ENCODE data around the gene INSYN1.

DNA sequence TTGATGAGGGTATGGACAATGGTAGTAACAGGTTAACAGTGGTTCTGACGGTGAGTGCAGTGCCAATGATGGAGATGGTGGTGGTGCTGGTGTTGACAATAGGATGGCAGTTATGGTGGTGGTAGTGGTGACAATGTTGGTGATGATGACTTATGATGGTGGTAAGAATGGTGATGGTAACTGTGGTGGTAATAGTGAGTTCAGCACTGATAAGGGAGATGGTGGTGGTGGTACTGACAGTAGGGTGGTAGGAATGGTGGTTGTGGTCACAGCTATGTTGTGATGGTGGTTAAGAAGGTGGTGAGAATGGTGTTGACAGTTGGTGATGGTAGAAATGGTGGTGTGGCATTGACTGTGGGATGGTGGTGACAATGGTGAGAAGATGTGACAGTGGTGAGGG is 13.4 kb upstream of the INSYN1 start:
- TF ChIP-seq, protein P1, sequence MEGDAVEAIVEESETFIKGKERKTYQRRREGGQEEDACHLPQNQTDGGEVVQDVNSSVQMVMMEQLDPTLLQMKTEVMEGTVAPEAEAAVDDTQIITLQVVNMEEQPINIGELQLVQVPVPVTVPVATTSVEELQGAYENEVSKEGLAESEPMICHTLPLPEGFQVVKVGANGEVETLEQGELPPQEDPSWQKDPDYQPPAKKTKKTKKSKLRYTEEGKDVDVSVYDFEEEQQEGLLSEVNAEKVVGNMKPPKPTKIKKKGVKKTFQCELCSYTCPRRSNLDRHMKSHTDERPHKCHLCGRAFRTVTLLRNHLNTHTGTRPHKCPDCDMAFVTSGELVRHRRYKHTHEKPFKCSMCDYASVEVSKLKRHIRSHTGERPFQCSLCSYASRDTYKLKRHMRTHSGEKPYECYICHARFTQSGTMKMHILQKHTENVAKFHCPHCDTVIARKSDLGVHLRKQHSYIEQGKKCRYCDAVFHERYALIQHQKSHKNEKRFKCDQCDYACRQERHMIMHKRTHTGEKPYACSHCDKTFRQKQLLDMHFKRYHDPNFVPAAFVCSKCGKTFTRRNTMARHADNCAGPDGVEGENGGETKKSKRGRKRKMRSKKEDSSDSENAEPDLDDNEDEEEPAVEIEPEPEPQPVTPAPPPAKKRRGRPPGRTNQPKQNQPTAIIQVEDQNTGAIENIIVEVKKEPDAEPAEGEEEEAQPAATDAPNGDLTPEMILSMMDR (IDR thresholded peaks at IDR 0.05 in 2 of 3, conservative IDR thresholded peaks at IDR 0.05 in 1 of 3; ENCODE audit: control insufficient read depth in 2 of 3, extremely low read depth in 1 of 3, insufficient read depth in 1 of 3, low read depth in 3 of 3, low read length in 3 of 3): no peak
- TF ChIP-seq CEBPB (IDR thresholded peaks at IDR 0.05; ENCODE audit: borderline replicate concordance in 1 of 2, low read depth in 2 of 2, low read length in 2 of 2): no peak
- TF ChIP-seq SMC3 (IDR thresholded peaks at IDR 0.05; ENCODE audit: borderline replicate concordance, low read length): no peak

Measured in GM12878 (cell line).